Measurements from ENCODE around the gene NPIPA8.
"Not testable (repeated sequence)": the region's sequence is repeated elsewhere in the genome, so short reads cannot be mapped to it uniquely, and the experiment has no call there.

The NPIPA8 gene

DNA sequence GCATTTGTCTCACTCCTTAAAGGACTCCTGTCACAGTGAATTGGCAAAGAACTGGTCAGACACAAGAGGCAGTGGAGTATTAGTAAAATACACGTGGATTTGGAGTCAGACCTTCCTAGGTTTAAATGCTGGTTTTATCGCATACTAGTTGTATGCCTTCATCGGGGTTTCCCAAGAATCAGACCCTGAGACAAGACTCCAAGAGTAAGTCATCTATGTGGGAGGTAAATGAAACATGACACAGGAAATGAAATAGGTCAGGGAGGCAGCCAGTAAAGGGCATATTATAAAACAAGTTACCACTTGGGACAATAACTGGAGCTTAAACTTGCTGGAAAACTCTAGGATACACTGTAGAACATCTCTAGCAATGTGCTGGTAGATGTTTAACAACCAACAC lies 59.8 kb downstream of the NPIPA8 start:
- H3K27ac ChIP-seq = not testable (repeated sequence)

DNA sequence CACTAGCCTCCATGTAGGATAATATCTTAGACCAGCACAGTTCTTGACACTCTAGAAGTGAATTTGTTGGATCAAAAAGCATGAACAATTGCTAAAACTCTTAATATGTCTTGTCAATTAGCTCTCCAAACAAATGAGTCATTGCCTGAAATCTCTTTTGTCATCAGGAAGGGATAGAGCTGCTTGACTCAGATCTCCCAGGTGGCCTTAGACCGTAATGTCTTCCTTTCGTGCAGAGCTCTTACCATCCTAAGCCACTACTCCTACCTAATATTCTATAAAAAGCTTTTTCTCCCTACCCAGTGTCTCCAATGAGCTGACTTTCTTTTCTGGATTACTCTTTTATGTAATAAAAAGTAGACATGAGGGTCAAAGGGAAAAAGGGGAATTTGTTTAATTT lies 66.4 kb downstream of the NPIPA8 start:
- not testable (repeated sequence) for H3K27ac ChIP-seq
